Fibroblast of the aortic adventitia (primary cell): ENCODE results near the gene MICU1. TPM values are rescaled to one million over a fixed set of nuclear protein-coding genes. Genes with fewer than 3 reads are reported as not detected.

Source experiments
- DNase-seq: peaks from one replicate; pipeline ENCODE4 v3.0.0-alpha.2; 2010; ENCODE audit warnings: low read depth
- H3K4me3 ChIP-seq: 2 replicates; pipeline ENCODE4 v1.5.1; 2011; ENCODE audit warnings: low read depth, mild to moderate bottlenecking, control low read depth, low read length, moderate library complexity
- CTCF ChIP-seq: IDR thresholded peaks from 2 replicates; pipeline ENCODE4 v1.5.1; 2011; ENCODE audit warnings: mild to moderate bottlenecking, low read length, control low read depth, inconsistent platforms; ENCODE audit not compliant: insufficient read depth
- total RNA-seq: library from RNA; depleted of rRNA; stranded (reverse); fragments of >200 nt; gene quantifications from 2 replicates; pipeline ENCODE4 v1.2.3, GENCODE V29; 2012; ENCODE audit warnings: low replicate concordance

The MICU1 gene
- total RNA-seq, 1 donor: 58.3 TPM

GRCh38 chr10:72356987-72357386 is 268.9 kb downstream of the MICU1 start:
- TF ChIP-seq CTCF: no peak

GRCh38 chr10:72356115-72356514 is 269.8 kb downstream of the MICU1 start:
- TF ChIP-seq CTCF: no peak
- no peak overlapping the region for H3K4me3 ChIP-seq
- no peak for DNase-seq

More at GRCh38 chr10:72356987-72357386, 268.9 kb downstream of the MICU1 start:
- no peak for DNase-seq
- no peak overlapping the region for H3K4me3 ChIP-seq

GRCh38 chr10:72355214-72355555 is 270.7 kb downstream of the MICU1 start:
- no peak for TF ChIP-seq CTCF
- peak overlapping the region; percentile 99 for H3K4me3 ChIP-seq
- no peak for DNase-seq

- no peak for TF ChIP-seq CTCF
- H3K4me3 ChIP-seq: peak within 1 kb of the TSS; percentile 99
- peak; percentile 95 for DNase-seq
Measured at GRCh38 chr10:72354356-72355213, 271.3 kb downstream of the MICU1 start, which contains the start of gene DNAJB12. Gene DNAJB12 (minus strand): TSS chr10:72354919. CDS start chr10:72354897, 22 bp downstream.

- no peak for TF ChIP-seq CTCF
- H3K4me3 ChIP-seq: peak overlapping the region; percentile 99
- peak; percentile 19 for DNase-seq
Measured at GRCh38 chr10:72353965-72354355, 271.9 kb downstream of the MICU1 start.

GRCh38 chr10:72353028-72353964 is 272.6 kb downstream of the MICU1 start:
- TF ChIP-seq CTCF: no peak
- peak overlapping the region; percentile 99 for H3K4me3 ChIP-seq
- DNase-seq: peak; percentile 52
